Measurements from ENCODE around the gene IL3RA. TPM values are rescaled to one million over a fixed set of nuclear protein-coding genes. Genes with fewer than 3 reads are reported as not detected.
"Not testable (repeated sequence)": the region's sequence is repeated elsewhere in the genome, so short reads cannot be mapped to it uniquely, and the experiment has no call there.

The IL3RA gene
- total RNA-seq, 1 donor from 2014 or later, result 10.7 TPM

DNA sequence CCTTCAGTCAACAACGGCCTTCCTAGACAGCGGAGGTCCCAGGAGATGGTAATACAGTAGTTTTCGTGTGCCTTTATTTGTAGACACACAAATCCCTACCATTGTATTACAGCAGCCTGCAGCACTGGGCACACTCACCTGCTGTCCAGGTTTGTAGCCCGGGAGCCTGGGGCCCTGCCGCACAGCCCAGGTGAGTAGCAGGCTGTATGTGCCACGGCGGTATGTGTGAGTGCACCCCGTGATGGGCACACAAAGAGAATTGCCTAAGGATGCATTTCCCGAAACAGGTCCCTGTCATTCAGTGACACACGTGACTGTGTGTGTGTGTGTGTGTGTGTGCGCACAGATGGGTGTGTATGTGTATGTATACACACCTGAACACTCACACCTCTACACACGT is 63.5 kb downstream of the IL3RA start:
- DNase-seq, result no peak

DNA sequence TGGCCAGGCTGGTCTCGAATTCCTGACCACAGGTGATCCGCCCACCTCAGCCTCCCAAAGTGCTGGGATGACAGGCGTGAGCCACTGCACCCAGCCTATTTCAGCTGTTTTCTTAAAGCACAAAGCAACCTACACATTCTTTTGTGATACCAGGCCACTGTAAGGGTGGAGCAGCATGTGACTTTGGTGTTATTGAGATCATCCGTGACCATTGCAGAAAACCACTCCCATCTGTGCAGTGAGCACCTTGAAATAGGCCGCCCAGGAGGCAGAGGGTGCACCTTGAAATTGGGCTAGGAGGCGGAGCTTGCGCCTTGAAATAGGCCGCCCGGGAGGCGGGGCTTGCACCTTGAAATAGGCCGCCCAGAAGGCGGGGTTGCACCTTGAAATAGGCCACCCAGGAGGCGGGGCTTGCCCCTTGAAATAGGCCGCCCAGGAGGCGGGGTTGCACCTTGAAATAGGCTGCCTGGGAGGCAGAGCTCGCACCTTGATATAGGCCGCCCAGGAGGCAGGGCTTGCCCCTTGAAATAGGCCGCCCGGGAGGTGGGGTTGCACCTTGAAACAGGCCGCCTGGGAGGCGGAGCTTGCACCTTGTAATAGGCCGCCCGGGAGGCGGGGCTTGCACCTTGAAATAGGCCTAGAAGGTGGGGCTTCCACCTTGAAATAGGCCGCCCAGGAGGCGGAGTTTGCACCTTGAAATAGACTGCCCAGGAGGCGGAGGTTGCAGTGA is 64.3 kb downstream of the IL3RA start:
- no peak for DNase-seq

DNA sequence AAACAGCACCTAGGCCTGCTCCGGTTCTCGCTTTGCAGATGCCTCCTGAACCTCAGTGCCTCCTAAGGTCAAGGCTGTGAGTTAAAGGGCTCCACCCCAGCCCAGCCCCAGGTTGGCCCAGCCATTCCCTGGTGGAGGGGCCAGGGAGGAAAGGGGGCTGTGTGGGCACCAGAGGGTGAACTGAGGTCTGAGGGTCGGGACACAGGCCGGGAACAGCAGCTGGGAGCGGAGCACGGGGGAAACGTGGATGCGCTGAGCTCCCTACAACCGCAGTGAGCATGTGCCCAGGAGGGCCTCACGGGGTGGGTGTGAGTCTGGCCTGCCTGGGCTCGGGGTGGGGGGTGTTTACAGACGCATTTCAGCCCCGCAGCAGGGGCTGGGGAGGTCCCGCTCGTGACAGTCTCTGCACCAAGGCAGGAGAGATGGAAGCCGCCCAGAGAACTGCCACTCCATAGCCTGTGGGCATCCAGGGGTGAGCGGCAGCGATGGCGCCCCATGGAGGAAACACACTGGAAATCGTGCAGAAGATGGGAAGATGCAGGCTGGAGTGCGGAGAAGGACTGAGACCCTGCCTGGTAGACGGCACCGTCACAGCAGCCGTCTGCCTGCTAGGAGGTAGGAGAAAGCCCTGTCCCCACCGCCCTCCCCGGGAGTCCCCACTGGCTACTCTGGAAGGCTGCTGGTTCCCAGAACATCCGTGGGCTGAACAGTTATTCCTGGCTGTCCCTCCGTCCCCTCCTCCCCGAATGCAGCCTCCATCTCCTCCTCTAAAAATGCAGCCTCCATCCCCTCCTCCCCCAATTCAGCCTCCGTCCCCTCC is 65.2 kb downstream of the IL3RA start:
- DNase-seq, result no peak

DNA sequence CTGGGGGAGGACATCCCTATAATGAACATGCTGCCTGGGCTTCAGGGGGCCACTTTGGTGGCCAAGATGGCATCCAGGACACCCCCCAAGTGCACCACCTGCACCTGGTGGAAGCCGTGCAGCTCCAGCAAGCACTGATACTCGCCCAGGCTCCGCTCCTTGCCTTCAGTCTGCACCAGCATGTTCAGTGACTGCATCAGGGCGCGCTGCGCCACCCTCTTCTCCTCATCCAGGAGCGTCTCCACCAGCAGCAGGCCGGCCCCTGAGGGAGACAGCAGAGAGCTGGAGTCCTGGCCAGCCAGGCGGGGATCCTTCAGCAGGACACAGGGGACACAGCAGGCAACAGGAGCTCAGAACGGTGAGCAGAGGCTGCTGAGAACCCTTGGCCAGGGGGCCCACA is 66.6 kb downstream of the IL3RA start:
- DNase-seq, result no peak

DNA sequence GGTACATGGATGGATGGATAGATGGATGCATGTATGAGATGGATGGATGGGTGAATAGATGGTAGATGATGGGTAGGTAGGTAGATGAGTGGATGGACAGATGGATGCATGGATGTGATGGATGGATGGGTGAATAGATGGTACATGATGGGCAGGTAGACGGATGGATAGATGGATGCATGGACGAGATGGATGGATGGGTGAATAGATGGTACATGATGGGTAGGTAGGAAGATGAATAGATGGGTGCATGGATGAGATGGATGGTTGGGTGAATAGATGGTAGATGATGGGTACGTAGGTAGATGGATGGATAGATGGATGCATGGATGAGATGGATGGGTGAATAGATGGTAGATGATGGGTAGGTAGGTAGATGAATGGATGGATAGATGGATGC is 67.3 kb downstream of the IL3RA start:
- not testable (repeated sequence) for DNase-seq

DNA sequence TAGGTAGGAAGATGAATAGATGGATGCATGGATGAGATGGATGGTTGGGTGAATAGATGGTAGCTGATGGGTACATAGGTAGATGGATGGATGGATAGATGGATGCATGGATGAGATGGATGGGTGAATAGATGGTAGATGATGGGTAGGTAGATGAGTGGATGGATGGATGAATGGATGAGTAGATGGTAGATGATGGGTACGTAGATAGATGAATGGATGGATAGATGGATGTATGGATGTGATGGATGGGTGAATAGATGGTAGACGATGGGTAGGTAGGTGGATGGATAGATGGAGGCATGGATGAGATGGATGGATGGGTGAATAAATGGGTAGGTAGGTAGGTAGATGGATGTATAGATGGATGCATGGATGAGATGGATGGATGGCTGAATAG is 69.2 kb downstream of the IL3RA start:
- not testable (repeated sequence) for DNase-seq

DNA sequence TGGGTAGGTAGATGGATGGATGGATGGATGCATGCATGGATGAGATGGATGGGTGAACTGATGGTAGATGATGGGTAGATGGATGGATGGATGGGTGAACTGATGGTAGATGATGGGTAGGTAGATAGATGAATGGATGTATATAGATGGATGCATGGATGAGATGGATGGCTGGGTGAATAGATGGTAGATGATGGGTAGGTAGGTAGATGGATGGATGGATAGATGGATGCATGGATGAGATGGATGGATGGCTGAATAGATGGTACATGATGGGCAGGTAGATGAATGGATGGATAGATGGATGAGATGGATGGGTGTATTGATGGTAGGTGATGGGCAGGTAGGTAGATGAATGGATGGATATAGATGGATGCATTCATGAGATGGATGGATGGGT is 70.5 kb downstream of the IL3RA start:
- no peak for DNase-seq

DNA sequence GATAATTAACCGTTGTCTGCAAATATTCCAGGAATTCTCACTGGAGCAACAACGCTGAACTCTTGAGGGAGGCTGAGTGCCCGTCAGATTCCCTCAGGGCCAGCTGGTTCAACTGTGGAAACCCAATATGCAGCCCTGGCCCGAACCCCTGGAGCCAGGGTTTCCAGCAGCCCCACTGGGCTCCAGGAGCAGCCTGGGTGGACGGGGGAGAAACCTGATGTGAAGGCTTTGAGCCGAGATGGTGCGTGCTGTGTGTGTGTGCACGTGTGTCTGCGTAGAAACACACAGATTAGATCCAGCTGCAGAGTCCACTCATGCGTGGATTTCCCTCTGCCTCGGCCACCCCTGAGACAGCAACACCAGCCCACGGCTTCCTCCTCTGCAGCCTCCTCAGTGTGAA is 74.7 kb downstream of the IL3RA start:
- no peak for DNase-seq

DNA sequence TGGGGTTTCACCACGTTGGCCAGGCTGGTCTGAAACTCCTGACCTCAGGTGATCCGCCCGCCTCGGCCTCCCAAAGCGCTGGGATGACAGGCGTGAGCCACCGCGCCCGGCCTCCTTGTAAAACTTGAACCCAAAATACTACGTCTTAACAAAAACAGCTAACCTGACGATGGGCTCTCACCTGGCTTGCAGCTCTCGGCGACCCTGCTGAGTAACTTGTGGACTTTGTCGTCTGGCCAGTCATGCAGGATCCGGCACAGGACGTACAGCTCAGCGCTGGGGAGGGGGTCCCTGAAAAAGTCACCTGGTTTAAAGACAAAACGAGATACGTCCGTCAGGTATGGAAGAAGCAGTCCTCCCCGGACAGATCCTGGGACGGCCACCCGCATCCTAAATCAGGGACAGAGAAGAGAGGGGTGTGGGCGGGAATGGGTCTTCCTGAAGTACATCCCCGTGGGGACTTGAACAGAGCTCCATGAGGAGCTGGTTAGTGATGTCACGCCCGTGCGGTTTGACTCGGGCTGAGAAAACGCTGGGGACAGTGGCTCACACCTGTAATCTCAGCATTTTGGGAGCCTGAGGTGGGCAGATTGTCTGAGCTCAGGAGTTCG is 76.1 kb downstream of the IL3RA start:
- DNase-seq, result no peak

DNA sequence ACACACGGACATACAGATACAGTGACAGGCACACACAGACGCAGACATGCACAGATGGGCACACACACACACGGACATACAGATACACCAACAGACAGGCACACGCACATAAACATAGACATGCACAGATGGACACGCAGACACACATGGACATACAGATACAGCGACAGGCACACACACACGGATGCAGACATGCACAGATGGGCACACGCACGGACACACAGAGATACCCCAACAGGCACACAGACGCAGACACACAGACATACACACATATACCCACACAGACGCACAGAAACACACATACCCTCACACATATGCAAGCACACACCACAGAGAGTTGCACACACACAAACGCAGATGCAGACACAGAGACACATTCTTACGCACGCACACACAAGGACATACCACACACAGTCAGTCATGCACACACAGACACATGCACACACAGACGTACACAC is 79.8 kb downstream of the IL3RA start:
- DNase-seq, result no peak

DNA sequence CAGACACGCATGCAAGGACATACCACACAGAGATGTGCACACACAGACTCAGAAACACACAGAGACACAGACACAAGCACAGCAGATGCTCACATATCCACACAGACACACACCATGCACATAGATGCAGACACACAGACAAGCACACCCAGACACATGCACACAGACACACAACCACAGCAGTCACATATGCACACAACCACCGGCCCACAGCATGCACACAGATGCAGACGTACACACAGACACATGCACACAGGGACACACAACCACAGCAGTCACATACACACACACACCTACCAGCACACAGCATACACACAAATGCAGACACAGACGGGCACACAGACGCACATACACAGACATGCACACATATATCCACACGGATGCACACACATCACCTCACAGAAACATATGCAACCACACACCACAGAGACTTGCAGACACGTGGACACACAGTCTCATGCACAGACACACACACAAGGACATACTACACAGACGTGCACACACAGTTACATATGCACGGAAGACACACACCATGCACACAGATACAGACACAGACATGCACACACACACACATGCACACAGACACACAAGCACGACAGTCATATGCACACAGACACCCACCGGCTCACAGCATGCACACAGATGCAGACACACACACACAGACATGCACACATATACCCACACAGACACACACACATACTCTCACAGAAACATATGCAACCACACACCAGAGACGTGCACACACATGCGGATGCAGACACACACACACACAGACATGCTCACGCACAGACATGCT is 80.6 kb downstream of the IL3RA start:
- no peak for DNase-seq

DNA sequence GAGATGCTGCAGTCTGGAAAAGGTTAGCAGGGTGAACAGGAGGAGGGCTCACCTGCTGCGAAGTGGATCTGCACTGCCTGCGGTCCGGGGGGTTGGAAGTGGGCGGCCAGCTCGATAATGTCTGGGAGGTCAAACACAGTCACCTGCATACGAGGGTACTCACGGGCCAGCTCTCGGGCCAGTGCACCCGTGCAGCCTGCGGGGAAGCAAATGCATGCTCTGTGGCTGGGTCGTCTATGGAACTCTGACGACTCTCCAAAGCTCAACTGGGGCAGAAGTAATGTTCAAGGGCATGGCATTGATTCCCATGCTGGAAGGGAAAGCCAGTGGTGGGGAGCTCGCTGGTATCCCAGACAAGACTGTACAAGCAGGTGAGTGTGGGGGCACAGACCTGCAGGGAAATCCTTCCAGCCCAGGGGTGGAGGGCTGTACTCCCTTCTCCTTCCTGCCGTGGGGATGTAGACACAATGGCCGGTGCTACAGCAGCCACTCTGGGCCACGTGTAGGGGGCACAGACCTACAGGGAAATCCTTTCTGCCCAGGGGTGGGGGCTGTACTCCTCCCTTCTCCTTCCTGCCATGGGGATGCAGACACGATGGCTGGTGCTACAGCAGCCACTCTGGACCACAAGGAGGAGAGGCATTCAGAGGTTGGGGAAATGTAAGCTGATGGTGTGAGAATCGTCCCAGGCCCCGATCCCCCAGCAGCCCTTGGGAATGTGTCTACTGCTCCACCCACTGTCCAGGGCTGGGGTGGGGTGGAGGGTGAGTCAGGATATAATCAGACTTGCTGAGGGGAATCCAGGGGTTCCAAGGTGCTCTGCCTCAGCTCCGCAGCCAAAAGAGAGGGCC is 81.6 kb downstream of the IL3RA start:
- DNase-seq, result no peak

DNA sequence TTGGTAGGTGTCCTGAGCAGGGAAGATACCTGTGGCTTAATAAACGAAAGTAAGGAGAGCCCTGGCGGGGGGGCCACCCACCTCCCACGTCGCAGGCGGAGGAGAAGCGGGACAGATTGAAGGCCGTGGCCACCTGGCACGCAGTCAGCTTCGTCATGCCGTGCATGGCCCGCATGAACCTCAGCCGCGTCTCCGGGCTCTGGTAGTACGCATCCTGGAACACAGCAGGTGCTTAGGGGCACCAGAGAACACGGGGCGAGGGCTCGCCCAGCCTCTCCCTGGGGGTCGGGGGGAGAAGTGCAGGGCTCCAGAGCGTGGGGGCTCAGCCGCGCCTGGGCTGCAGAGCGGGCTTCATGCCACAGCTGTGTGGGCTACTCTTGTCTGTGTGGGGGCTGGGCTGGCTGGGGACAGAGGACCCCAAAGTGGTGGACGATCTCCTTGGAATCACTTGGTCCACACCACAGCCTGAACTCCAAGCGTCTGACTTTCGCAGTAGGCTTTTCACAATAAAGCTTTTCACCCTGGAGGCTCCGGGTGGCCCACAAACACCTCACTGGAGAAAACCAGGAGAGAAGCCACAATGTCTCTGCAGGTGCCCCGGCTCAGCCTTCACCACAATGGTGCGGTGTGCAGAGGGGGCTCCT is 82.4 kb downstream of the IL3RA start:
- DNase-seq, result no peak

DNA sequence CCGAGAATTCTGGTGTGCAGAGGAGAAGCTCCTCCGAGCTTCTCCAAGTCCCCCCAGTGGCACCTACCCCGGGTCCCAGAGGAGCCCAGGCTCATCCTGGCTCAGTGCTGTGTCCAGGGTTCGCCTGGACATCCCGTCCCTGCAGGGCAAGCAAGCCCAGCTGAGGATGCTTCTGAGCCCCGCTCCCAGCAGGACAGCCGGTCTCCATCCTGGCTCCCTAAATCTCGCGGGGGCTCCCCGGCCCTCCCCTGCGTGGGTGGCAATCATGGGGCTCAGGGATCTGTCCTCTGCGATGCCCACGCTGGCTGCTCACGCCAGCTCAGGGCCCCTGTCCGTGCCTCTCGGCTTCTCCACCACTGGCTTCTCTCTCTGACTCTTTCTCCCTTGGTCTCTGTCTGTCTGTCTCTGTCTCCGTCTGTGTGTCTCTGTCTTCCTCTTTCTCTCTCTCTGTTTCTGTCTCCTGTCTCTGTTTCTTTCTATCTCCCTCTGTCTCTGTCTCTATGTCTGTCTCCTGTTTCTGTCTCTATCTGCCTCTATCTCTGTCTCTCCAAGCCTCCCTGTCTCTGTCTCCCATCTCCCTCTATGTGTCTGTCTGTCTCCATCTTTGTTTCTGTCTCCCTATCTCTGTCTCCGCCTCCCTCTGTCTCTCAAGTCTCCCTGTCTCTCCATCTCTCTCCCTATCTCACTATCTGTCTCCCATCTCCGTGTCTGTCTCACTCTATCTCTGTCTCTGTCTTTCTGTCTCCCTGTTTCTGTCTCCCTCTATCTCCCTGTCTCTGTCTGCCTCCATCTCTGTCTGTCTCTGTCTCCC is 83.2 kb downstream of the IL3RA start:
- DNase-seq, result no peak

DNA sequence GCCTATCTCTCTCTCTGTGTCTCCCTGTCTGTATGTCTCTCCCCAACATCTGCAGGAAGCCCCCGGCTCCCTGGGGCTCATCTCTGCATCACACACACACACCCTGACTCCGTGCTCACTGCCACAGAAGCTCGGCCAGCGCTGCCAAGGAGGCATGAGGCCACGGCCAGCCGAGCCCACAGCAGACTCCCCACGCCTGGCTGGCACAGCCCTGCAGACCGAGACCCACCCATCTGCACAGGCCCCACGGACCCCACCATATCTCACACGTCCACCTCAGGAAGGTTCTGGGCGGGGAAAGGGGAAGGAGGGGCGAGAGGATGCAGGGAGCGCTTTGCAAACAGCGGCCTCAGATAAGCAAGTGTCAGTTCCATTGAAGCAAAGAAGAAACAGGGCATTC is 83.8 kb downstream of the IL3RA start:
- DNase-seq, result no peak

DNA sequence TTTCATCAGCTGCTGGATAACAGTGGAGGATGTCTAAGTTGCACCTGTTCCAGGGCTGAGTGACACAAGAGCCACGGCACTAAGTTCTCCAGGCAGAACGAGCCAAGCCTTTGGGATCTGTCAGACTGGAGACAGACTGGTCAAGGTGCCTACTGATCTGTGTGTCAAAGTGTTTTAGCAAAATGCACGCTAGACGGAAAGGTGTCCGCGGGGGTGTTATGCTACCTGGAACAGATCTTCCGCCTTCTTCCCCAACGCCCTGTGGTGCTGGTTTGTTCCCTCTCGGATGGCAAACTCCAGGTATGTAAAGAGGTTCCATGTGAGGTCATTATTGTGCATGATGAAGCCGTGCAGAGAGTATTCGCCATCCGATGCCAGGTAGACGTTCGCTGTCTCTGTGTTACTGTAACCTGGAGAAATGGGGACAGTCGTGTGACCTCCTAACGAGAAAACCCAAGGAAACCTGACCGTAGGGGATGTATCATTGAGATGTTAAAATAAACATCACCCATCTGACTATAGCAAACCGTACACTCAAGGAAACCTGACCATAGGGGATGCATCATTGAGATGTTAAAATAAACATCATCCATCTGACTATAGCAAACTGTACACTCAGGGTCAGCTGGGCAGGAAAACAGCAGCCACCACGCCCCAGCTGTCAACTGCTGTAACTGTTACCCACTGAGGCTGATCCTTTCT is 85.0 kb downstream of the IL3RA start:
- DNase-seq, result no peak

DNA sequence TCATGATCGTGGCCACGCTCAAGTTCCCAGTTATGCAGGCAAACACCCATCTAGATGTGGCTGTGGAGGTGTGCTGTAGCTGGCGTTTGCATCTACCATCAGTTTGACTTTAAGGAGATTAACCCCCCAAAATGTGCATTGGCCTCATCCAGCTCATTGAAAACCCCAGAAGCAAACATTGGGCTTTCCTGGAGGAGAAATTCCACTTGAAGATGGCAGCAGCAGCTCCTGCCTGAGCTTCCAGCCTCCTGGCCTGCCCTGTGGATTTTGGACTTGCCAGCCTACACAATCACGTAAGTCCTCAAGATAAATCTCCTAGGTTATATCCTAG is 85.5 kb downstream of the IL3RA start:
- no peak for DNase-seq

DNA sequence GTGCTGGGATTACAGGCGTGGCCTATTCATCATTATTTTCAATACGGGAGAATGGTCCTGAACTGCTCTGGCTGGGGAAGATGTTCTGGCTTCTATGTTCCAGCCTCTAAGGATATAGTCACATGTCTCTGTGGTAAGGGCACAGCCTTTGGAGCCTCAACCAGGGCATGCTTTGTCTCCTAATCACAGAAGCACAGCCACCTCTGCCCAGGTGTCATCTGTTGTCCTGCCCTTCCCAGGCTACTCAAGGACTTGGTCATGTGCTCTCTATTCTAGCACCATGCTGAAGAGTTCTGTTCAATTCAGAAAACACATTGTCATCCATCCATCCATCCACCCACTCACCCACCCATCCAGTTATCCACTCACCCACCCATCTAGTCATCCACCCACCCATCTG is 86.6 kb downstream of the IL3RA start:
- no peak for DNase-seq

DNA sequence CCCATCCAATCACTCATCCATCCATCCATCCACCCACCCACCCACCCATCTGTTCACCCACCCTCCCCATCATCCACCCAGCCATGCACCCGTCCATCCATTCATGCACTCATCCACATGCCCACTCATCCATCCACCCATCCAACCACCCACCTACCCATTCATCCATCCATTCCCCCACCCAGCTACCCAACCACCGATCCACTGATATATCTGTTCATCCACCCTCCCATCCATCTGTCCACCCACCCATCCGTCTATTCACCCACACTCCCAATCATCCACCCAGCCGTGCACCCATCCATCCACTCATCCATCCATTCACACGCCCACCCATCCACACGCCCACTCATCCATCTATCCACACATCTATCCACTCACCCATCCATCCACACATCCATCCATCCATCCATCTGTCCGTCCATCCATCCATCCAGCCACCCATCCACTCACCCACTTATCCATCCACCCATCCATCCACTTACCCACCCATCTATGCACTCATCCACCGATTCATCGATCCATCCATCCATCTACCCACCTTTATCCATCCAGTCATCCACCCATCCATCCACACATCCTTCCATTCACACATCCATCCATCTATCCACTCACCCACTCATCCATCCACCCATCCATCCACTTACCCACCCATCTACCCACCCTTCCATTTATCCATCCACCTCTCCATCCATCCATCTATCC is 87.7 kb downstream of the IL3RA start:
- DNase-seq, result no peak

All from tongue (tissue), 2 donors.